SKM-1 (cell line): ENCODE measurements around the gene LRCH4.

Source experiments
- DNase-seq: peaks from one replicate; lab custom pipeline; 2025; ENCODE audit not compliant: unreplicated experiment; lab: John Stamatoyannopoulos, UW

The LRCH4 gene

DNA sequence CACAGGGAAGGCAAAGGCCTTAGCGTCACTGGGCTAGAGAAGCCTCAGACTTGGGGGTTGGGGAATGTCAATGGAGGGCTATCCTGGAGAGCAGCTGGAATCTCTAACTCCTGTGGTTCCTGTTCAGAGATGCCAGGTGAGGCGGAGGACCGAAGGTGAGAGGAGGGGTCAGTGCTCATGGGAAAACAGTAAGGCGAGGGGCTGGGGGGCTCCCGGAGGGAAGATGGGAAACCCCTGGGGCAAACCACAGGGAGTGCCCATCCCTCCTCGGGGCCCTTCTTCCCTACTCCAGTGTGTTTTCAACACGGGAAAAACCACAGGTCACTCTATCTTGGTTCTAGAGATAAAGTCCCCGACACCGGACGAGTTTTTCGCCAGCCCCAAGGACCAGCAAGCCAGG lies 3.3 kb downstream of the LRCH4 start:
- no peak for DNase-seq

DNA sequence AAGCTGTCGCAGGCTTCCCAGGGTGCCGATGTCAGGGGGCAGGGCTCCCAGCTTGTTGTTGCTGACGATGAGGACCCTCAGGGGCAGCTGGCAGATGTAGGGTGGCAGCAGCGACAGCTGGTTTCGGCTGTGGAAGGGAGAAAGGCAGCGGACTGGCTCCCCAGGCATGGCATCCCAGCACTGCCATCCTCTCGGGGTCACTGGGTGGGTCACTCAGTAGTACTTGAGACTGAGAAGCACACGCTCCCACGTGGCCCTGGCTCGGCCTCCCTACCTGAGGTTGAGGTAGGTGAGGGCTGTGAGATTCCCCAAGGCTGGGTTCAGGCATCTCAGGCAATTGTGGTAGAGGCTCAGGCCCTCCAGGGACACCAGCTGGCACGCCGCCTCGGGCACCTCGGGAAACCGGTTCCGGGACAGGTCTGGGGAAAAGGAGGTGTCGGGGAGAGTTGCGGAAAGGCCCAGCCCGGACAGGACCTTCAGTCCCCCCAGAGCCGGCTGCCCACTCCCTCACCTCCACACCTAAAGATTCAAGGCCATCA lies 3.8 kb downstream of the LRCH4 start:
- DNase-seq, result no peak

DNA sequence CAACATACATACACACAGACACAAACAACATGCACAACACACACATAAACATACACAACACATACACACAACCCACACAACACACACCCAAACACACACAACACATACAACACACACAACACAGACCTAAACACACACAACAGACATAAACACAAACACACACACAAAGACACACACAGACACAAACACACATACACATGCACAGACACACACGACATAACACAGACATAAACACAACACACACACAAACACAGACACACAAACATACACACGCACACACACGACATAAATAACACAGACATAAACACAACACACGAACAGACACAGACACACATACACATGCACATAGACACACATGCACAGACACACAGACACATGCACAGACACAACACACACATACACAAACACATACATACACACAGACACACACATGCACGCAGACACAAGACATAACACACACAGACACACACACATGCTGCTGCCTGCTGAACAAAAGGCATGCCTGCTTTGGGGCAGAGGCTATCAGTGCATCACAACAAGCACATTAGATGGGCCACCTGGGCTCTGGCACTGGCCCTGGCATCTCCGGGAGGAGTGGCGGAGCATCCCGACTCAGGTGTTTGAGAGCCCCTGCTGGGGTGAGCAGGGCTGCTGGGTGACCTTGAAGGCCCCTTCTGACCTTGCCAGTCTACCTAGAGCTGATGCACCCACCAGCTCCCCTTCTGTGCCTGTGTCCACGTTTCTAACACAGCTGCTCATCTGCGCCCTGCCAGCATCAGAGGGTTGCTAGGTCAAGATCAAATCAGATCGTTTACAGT lies 5.3 kb downstream of the LRCH4 start:
- DNase-seq, result no peak

DNA sequence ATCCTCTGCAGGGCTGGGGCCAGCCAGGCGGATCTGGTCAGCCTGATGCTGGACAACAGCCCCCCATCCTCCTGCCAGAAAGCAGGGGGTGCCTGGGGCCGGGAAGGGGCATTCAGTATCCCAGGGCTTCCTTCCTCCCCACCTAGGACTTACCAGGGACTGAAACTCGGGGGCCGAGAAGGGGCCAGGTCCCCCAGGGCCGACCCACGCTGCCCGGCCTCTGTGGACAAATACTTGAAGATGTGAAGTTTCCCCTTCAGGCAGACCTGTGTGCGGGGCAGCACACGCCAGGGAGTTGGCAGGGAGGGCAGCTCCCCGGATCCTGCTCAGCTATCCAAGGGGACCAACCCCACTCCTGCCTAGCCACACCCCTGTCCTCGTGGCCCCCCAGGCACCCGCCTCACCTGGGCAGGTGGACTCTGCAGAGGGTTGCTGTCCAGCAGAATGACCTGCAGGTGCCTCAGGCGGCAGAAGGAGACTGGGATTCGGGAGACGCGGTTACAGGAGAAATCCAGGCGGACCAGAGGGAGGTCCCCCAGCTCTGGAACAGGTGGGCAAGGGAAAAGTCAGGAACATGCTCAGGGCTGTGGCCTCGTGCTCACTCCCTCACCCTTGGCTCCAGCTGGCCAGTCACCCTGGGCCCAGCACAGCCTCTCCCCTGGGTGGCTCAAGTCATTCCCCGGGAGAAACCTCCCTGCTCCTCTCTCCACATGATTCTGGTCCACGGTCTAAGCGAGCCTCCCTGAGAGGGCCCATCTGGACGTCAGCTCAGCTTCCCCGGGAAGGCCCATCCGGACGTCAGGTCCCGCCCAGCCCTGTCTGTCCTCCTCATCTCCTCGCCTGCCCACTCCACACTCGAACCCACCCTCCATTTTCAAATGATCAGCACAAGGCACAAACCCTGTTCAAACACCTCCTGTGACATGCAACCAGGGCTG lies 7.4 kb downstream of the LRCH4 start:
- DNase-seq, result no peak

DNA sequence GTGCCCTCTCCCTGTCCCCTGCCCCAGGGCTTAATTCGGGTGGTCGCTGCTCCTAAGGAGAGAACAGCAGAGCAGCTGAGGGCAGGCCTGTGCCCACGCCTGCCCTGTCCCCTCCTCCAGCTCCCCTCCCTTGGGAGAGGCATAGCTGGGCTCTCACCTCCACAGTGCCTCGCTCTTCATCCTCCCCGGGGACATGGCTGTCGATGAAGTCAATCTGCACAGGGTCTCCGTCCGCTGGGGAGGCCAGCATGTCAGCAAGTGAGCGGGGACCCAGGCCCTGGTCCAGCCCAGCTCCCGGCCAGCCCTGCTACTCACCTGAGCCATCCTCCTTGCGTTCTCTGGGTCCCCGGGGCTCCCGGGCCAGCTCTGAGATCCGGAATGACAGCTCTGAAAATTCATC lies 8.4 kb downstream of the LRCH4 start:
- DNase-seq, result no peak

DNA sequence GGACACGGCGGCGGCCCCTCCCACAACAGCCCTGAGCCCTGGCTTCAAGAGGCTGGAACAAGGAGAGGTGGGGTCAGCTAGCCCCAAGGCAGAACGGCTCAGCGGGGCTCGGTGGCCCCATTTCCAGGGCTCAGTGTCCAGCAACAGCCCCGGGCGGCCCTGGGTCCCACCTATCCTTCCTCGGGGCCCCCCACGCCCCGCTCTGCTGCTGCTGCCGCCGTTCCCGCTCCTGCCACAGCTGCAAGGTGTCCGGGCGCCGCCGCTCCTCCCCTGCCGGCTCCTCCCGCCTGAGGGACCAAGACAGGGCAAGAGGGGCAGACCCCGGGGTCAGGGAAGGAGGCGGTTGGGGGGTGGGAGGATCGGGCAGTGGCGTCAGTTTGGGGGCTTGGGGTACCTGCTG lies 8.8 kb downstream of the LRCH4 start:
- no peak for DNase-seq

DNA sequence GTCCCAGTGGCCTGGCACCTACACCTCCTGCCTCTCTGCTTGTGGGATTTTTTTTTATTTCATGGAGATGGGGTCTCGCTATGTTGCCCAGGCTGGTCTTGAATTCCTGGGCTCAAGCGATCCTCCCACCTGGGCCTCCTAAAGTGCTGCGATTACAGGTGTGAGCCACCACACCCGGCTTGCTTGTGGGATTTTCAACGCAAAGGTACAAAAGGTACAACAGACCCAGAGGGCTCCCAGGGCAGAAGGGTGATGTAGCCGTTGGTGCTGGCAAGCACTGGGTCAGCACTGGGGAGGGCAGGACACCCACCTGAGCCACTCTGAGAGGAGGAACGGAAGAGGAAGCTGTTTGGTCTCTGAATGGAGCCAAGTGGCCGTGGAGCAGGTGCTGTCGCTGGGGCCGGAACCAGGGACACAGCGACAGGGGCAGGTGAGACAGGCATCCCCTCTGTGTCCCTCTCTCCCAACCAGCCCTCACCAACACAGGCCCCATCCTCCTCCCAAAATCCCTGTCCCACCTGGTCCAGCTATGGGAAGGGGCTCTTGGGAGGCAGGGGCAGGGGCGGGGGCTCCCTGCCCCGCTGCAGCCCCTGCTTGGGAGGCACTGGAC lies 9.4 kb downstream of the LRCH4 start:
- no peak for DNase-seq

DNA sequence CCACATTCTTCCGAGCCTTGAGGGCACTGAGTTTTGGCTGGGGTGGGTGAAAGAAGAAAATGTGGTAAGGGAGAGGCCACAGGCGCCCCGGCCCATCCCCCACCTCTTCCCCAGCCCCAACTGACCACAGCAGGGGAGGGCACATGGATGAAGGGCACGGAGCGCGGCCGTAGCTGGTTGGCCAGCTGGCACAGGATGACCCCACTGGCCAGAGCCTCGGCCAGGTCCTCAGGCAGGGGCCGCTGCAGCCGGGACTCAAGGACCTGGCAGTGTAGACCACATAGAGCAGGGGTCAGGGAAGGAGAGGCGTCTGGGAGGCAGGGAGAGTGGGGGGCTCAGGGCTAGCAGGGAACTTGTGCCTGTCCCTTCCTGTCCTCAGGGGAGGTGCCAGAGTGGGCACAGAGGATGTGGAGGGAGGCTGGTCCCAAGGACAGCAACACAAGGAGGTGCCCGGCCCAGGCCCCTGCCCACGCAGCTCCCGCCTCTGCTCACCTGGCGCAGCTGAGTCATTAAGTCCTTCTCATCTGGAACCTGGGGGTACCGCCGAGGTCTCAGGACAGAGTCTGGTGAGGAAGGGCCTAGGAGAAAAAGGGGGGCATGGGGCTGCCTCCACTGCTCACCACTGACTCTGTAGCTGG lies 10.1 kb downstream of the LRCH4 start:
- no peak for DNase-seq

DNA sequence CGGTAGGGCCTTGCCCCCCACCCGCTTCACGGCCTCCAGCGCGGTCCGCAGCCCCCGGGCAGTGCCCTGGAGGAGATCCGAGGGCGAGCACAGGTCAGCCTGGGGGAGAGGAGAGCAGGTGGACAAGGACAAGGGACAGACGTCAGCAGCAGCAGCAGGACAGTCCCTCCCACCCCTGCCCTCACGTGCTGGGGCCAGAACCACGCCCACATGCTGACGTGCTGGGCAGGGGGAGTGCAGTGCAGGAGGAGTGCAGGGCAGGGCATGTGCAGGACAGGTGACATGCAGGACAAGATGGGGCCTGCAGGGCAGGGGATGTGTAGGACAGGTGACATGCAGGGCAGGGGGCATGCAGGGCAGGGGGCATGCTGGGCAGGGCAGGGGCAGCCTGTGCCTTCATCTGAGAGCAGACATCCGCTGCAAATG lies 10.7 kb downstream of the LRCH4 start:
- no peak for DNase-seq

DNA sequence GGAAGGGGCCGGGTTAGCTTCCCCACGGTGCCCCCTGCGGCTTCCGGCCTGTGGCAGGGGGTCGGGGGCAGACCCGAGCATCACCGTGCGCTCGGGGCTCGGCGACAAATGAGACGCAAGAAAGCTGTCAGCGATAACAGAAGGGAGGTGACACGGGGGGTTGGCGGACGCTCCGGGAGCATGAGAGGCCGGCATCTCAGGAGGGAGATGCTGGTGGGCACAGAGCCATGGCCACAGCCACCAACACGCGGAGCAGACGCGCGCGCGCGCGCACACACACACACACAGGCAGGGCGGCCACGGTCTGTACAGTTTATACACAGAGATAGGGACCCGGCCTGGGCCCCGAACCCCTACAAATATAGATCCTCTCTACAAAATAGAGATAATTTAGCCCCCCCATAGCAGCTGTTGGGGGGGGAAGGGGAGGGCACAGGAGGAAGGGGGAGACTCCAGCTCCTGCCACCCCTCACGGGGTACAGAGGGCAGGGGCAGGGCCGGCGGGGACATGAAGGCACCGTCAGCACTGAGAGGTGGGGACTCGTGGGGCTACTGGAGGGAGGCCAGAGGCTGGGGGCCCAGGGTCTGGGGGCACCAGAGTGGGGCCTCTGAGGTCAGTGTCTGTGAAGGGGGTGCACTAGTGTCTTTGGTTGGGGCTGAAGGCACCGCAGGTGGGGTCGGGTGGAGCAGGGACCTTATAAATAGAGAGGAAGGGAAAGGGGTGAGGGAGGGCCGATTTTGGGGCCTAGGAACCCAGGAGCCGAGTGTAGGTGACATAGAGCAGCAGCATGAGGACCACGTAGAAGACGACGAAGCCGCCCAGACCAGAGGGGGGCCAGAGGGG lies 11.3 kb downstream of the LRCH4 start:
- DNase-seq, result no peak

DNA sequence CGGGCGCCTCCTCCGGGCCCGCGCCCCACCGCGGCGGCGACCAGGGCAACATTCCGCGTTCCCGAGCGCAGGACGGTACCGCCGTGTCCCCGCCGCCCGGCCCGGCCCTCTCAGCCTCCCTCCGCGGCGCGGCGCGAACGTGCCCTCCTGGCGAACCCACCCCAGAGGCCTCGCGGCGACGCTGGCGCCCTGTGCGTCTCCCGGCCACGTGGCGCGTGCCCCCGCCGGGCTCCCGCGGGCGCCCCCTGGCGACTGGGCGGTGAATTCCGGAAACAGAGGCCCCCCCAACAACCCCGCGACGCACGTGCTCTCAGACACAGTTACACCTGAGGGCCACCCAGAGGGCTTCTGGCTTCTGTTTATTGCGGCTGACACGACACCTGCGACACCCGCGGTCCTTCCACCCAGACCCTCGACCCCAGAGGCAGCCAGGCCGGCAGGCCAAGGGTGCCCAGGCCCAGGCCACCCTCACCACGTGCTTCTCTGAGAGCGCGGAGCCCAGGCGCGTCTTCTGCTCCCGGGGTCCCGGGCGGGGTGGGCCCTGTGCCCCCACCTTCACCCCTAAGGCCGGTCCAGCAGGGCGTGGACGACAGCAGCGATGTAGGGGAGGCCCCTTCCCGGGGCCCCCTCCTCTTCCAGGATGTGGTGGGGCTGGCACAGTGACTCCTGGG lies 12.1 kb downstream of the LRCH4 start, which contains the start of gene SAP25:
TSS of gene SAP25 (minus strand) at position 210 of the 671 bp plus-strand sequence. CDS start at position 52, 158 bp downstream.
- no peak for DNase-seq

DNA sequence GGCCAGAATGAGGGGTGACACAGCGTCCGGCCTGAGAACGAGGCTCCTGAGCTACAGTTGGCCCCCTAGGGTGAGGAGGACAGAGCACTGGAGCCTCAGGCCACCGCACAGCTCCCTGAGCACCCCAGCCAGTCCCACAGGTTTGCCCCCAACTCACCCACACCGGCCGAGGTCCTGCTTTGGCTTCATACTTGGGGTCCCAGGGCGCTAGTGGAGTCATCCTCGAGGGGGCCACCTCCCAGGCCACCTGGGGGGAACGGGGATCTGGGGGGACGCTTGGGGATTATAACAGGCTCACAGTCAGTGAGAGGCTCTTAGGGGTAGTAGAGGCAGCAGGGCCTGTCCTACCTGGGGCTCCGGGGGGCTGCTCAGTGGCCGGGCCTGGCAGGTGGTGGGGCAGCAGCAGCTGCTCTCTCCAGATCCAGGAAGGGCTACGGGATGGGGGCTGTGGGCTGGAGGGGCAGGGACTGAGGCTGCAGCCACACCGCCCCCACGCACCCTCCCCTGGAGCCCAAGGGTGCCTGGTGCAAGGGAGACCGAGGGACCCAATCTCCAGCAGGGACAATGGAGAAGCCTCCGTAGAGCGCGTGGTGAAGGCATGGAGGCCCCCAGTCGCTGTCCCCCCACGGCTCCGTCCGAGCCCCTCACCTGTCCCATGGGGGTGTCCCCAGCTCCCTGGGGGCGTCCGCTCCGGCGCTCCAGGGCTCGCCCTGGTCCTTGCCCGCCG lies 12.8 kb downstream of the LRCH4 start:
- DNase-seq, result no peak

DNA sequence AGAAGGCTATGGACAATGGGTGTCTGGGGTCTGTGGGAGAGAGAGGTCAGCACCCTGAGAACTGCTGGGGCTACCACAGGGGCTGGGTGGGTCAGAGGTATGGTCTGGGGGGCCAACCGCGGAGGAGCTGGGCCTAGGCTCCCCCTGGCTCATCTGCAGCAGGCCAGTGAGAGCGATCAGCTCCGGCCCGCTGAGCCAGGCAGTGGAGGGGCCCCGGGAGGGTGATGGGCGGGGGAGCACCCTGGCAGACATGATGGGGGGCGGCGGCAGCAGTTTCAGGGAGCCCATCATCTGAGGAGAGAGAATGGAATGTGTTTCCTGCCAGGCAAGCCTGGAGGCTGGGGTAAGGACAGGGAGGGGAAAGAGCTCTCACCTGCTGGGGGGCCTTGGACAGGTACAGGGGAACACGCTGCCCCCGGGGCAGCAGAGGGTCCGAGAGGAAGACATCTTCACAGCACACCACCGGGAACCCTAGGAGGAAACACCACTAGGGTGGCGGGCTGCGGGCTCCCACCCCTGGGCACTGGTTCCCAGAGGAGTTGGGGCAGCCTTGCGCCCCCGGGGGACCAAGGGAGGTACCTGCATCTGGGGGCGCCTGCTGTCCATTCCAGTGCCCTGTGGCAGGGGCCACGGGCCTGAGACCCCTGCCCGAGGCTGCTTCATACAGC lies 13.5 kb downstream of the LRCH4 start:
- no peak for DNase-seq

DNA sequence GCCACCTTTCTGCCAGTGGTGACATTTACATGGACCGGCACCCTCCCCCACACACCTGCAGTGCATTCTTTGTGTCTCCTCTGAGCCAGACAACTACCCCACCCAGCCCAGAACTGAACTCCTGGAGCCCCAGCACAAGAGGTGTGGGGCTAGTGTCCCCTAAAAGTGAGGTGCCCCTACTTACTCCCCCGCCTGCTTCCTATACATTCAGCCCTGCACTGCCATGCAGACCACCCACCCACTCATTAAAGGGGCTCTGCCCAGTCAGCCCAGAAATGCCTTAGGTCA lies 14.2 kb downstream of the LRCH4 start:
- DNase-seq, result no peak

DNA sequence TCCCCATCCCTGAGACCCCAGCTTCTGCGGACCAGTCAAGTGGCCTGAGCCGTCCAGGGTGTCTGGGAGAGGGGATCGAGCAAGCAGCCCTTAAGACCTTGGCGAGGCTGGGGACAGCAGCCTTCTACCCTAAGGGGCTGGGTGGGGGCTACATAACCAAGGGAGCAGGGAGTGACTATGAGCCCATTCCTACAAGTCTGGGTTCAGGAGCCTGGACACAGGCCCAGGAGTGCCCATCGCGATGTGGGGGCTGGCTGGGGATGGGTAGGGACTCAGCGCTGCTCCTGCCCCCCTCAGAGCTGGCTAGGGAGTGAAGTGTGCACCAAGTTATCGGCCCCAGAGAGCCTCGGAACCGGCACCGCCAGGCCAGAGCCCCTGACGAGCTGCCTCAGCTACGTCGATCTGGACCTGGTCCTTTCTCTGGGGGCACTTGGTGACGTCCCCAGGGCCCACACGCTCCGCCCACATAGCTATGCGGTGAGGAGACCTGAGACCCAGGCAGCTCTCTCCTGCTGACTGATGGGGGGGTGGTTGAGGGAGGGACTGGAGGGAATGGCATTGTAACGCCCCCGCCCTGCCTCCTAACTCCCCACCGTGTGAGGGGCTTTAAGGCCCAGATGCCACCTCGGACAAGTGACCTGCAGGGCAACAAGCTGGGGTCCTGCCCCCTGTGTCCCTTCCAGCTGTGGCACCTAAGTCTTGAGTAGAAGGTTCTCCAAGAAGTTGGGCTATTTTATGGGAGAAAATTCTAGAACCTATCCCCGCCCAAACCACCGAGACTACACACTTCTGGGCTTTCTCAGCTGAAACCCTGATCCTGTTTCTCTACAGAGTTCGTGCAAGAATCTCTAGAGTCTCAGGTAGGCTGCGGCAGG lies 14.7 kb downstream of the LRCH4 start:
- DNase-seq, result no peak

DNA sequence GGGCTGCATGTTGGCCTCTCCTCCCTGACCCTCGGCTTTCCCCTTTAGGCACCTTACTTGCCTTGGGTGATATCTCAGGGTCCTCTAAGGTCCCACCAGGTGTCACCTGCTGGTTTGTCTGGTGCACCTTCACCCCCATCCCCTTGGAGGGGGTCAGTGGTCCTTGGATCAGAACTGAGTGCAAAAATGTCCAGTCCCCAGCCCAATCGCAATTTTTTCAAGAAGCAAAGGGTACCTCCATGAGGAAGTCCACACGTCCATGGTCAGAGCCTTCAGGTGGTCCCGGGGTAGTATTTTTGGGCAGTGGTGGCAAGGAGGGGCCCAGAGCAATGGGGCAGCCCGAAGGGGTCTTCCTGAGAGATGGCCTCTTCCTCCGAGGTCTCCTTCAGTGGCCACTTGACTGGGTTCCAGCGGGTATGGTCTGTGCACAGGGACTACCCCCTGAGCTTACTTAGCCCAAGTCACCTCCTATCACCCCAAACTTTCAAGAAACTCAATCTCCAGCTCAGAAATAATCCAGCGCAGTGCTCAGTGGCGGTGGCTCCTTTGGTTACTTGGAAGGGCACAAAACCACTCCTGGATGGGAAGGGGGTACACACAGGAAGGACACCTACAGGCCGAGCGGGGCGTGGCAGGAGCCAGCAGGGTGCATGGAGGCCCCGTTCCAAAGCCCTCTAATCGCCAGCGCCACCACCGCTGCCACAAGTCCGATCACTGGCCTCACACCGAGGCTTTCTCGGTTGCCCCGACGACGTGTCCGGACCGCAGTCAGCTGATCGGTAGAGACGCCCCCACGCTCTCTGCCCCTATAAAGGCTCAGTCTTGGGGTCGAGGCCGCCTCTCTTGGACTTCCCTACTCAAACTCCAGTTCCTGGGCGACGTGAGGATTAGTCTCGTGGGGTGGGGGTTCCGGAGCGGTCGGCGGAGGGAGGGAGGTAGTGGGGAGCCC lies 16.8 kb downstream of the LRCH4 start:
- DNase-seq, result no peak
